HepG2 (cell line): ENCODE measurements around the gene TSHZ1. TPM values are rescaled to one million over a fixed set of nuclear protein-coding genes. Genes with fewer than 3 reads are reported as not detected.

Experiments
- ATAC-seq: fragments of 200-7000 bp; cut with Tn5 transposase; 3 replicates; pipeline ENCODE4 v1.9.1; 2020; ENCODE audit warnings: mild to moderate bottlenecking, moderate library complexity
- BruUV-seq: library from RNA; stranded (reverse); fragments of 400-500 nt; replicated peaks from 2 replicates; lab custom pipeline; 2021; lab: Mats Ljungman, UMichigan
- CTCF ChIA-PET: fragments of 300-600 bp; formaldehyde crosslinking; extraction: SDS; loops from one replicate; lab custom pipeline; 2021; ENCODE audit warnings: low total read pairs, inconsistent platforms, low intra/inter-chr PET ratio; lab: Yijun Ruan, JAX
- POLR2A ChIA-PET: fragments of 350-600 bp; sonication (Branson Sonifier 250); formaldehyde crosslinking; loops from one replicate; lab custom pipeline; 2020; ENCODE audit warnings: antibody characterized with exemption, inconsistent platforms; lab: Yijun Ruan, JAX
- DNase-seq: peaks from one replicate; pipeline ENCODE4 v3.0.0-alpha.2; 2015; ENCODE audit warnings: low spot score
- FAIRE-seq: peaks from 3 replicates; lab custom pipeline; 2011; peaks lifted over from hg19 to GRCh38; lab: Jason Lieb, UNC
- H2AFZ ChIP-seq: one replicate; pipeline ENCODE4 v1.6.1; 2011; ENCODE audit warnings: low read length, inconsistent platforms
- H3K27ac ChIP-seq: fragments of 300-600 bp; 3 replicates; pipeline ENCODE4 v1.8.0; 2011; ENCODE audit warnings: mixed run types, mild to moderate bottlenecking, mixed read lengths, low read length, inconsistent platforms; ENCODE audit not compliant: insufficient read depth; ENCODE audit errors: extremely low read length
- H3K27me3 ChIP-seq, 2 experiments: fragments of 200-600 bp in 1 of 2; 2 replicates in 1 of 2; 3 replicates in 1 of 2; pipeline versions ENCODE4 v1.6.0 to v1.8.0; 2011; ENCODE audit warnings: low read length in 2 of 2, mild to moderate bottlenecking in 2 of 2, moderate library complexity in 2 of 2, inconsistent platforms in 1 of 2; ENCODE audit not compliant: insufficient read depth in 2 of 2, control insufficient read depth in 1 of 2
- H3K36me3 ChIP-seq, 2 experiments: fragments of 200-600 bp in 1 of 2; replicated peaks in 1 of 2; 2 replicates in 1 of 2; 3 replicates in 1 of 2; pipeline versions ENCODE4 v1.5.1 to v1.8.0; 2011; ENCODE audit warnings: low read length in 2 of 2, inconsistent platforms in 1 of 2; ENCODE audit not compliant: insufficient read depth in 2 of 2, control insufficient read depth in 1 of 2
- H3K4me1 ChIP-seq: 2 replicates; pipeline ENCODE4 v1.5.1; 2012; ENCODE audit warnings: low read length, inconsistent platforms; ENCODE audit not compliant: insufficient read depth
- H3K4me2 ChIP-seq: 2 replicates; pipeline ENCODE4 v1.6.0; 2011; ENCODE audit warnings: low read depth, low read length, inconsistent platforms
- H3K4me3 ChIP-seq, 3 experiments: fragments of 200-600 bp in 1 of 3; sonication (generic), shearing (Covaris generic) in 1 of 3; replicated peaks in 1 of 3; 2 replicates each; pipeline ENCODE4 v1.5.1; 2011 to 2016; ENCODE audit warnings: low read length in 3 of 3, inconsistent platforms in 2 of 3, low read depth in 2 of 3, mild to moderate bottlenecking in 2 of 3, control low read depth in 1 of 3, mixed read lengths in 1 of 3; ENCODE audit not compliant: insufficient read depth in 1 of 3
- H3K79me2 ChIP-seq: one replicate; pipeline ENCODE4 v1.6.1; 2011; ENCODE audit warnings: low read length, inconsistent platforms; ENCODE audit not compliant: insufficient read depth
- H3K9ac ChIP-seq: 2 replicates; pipeline ENCODE4 v1.6.0; 2011; ENCODE audit warnings: mild to moderate bottlenecking, low read depth, low read length, inconsistent platforms; ENCODE audit not compliant: insufficient read depth
- H3K9me3 ChIP-seq: 2 replicates; pipeline ENCODE4 v1.5.1; 2012; ENCODE audit warnings: mild to moderate bottlenecking, low read length
- H4K20me1 ChIP-seq: 2 replicates; pipeline ENCODE4 v1.6.0; 2011; ENCODE audit warnings: inconsistent platforms, mild to moderate bottlenecking, low read length, moderate library complexity; ENCODE audit not compliant: insufficient read depth
- KDM3A ChIP-seq: IDR thresholded peaks from 2 replicates; pipeline ENCODE4 v1.6.1; 2018; ENCODE audit warnings: low read depth, missing compliant biosample characterization
- SRSF4 ChIP-seq: fragments of 200-400 bp; formaldehyde crosslinking; IDR thresholded peaks from one replicate; pipeline ENCODE4 v1.6.1; 2018; ENCODE audit warnings: mild to moderate bottlenecking, low read depth, low read length, moderate library complexity; ENCODE audit not compliant: poor library complexity, severe bottlenecking
- ZFAT ChIP-seq: sonication (generic); formaldehyde crosslinking; conservative IDR thresholded peaks from 2 replicates; pipeline ENCODE4 v1.8.1; 2023; ENCODE audit warnings: missing genetic modification reagents, inconsistent platforms
- ZSCAN25 ChIP-seq: sonication (generic); formaldehyde crosslinking; IDR thresholded peaks from 2 replicates; pipeline ENCODE4 v1.8.0; 2022; ENCODE audit warnings: mild to moderate bottlenecking, missing genetic modification reagents
- WGBS: methylation state at CpG from one replicate; pipeline ENCODE4 v1.1.6; 2017; ENCODE audit warnings: low lambda C conversion rate; 5-methylcytosine and 5-hydroxymethylcytosine counted together
- in situ Hi-C: cut with HindIII; loops from 2 replicates; pipeline ENCODE4 v1.10.0; 2017; ENCODE audit warnings: low pct_unique_long_range_greater_than_20kb; ENCODE audit not compliant: extremely low pct_ligation_motif_present
- intact Hi-C: fragments of 100-400 bp; cut with micrococcal nuclease; formaldehyde crosslinking; loops from one replicate; pipeline ENCODE4 v1.10.0; 2022; ENCODE audit not compliant: unreplicated experiment
- polyA plus RNA-seq, 8 experiments: library from polyadenylated mRNA; depleted of rRNA in 3 of 8; stranded (reverse) in 7 of 8; unstranded in 1 of 8; fragments of >200 nt; fragmentation: Illumina TruSeq in 4 of 8; extraction: Trizol in 4 of 8; gene quantifications; 2 replicates each; pipeline versions ENCODE4 v1.2.1 to v1.2.3, GENCODE V29; 2011 to 2016; ENCODE audit warnings: low read depth in 4 of 8, missing spikeins in 1 of 8, mixed read lengths in 1 of 8; ENCODE audit not compliant: insufficient read depth in 1 of 8
- total RNA-seq, 5 experiments: library from RNA; depleted of rRNA; stranded (reverse); fragments of >200 nt; fragmentation: Illumina TruSeq; extraction: Trizol; gene quantifications; 2 replicates each; pipeline ENCODE4 v1.2.3, GENCODE V29; 2016; ENCODE audit warnings: low read depth in 1 of 5
- TF ChIP-seq, protein P1 (sequence below): sonication (generic); formaldehyde crosslinking; IDR thresholded peaks from 2 replicates; pipeline ENCODE4 v1.5.1; 2020; ENCODE audit warnings: mild to moderate bottlenecking, missing genetic modification reagents, moderate library complexity

Gene TSHZ1
- total and polyA plus RNA-seq, 2 of the 13 experiments (the other 11 are each of a cell fraction or from before 2014, with no cell fraction given), result 2.5 to 2.7 TPM

DNA sequence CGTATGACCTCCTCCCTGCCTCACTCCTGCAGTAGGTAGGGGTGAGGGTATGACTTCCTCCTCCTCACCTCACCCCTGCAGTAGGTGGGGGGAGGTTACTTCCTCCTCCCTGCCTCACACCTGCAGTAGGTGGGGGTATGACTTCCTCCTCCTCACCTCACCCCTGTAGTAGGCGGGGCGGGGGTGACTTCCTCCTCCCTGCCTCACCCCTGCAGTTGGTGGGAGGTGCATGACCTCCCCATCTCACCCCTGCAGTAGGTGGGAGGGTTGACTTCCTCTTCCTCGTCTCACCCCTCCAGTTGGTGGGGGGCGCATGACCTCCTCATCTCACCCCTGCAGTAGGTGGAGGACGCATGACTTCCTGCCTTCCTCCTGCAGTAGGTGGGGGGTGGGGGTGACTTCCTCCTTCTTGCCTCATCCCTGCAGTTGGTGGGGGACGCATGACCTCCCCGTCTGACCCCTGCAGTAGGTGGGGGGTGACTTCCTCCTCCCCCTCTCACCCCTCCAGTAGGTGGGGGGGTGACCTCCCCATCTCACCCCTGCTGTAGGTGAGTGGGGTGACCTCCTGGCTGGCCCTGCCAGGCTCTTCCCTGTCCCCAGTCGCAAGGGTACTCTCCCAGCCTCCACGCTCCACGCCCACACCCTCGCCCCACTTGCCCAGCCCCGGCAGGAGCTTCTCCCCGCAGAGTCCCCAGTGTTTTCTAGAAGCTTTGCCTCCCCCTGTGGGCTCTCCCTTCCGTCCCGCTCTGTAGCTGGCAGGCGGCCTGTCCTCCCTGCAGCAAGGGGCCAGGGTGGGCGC lies 39.3 kb downstream of the TSHZ1 start:
- no TSS peak for BruUV-seq
- no peak overlapping the region for H3K4me3 ChIP-seq
- WGBS, result 95% methylated on average over 18 of the region's 18 CpGs
- peak; percentile 29; the same call in 1 of the 3 replicates for ATAC-seq
- in situ Hi-C loops, result no loop called here
- H3K9me3 ChIP-seq, result no peaks in the 10 kb centered on the region
- CTCF ChIA-PET, result no interaction called here
- no peak for TF ChIP-seq ZFAT (CRISPR knock-in tag)
- peak; percentile 97 for TF ChIP-seq ZSCAN25 (CRISPR knock-in tag)
- TF ChIP-seq KDM3A, result no peak
- TF ChIP-seq, all 625 proteins: peak for 1
- Histone ChIP-seq H3K9ac (no peak overlapping the region), H3K36me3 (no peaks in the 10 kb centered on the region), H3K79me2 (peaks cover 5% of the 10 kb centered on the region), H3K4me1 (peaks cover 28% of the 10 kb centered on the region), H4K20me1 (no peaks in the 10 kb centered on the region), H2AFZ (no peak overlapping the region), H3K27ac (no peak overlapping the region), H3K4me2 (no peak overlapping the region), H3K27me3 (no peaks in the 10 kb centered on the region)
- FAIRE-seq (no peak), DNase-seq (no peak)
- intact Hi-C loops, result no loop called here
- POLR2A ChIA-PET, result no interaction called here

DNA sequence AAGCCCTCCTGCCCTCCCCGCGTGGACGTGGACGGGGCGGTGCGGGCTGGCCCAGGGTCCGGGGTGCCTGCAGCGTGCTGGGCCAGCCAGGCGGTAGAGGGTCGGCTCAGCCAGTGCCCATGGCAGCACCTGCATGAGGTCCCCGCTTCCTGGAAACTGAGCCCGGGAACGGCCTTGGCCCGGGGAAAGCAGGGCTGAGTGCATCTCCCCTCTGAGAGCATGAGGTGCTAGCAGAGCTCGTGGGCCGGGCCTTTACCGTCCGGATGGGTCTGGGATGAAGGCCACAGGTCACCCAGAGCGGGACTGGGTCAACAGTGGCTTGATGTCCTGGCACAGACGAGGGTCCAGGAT lies 39.8 kb downstream of the TSHZ1 start:
- Histone ChIP-seq H3K27me3 (no peaks in the 10 kb centered on the region), H3K27ac (no peak overlapping the region), H4K20me1 (no peaks in the 10 kb centered on the region), H3K4me3 (no peak overlapping the region), H3K36me3 (no peaks in the 10 kb centered on the region), H3K9ac (no peak overlapping the region), H3K4me1 (peaks cover 28% of the 10 kb centered on the region), H3K79me2 (peaks cover 5% of the 10 kb centered on the region), H2AFZ (no peak overlapping the region), H3K9me3 (no peaks in the 10 kb centered on the region), H3K4me2 (no peak overlapping the region)
- ChIA-PET POLR2A (no interaction called here), CTCF (no interaction called here)
- FAIRE-seq (no peak), ATAC-seq (peak; percentile 19; the same call in 1 of the 3 replicates), DNase-seq (no peak)
- 91% methylated on average over 14 of the region's 20 CpGs for whole genome bisulfite sequencing
- no TSS peak for BruUV-seq
- in situ Hi-C loops (no loop called here), intact Hi-C loops (no loop called here)
- no peak for TF ChIP-seq SRSF4
- TF ChIP-seq, protein P1, sequence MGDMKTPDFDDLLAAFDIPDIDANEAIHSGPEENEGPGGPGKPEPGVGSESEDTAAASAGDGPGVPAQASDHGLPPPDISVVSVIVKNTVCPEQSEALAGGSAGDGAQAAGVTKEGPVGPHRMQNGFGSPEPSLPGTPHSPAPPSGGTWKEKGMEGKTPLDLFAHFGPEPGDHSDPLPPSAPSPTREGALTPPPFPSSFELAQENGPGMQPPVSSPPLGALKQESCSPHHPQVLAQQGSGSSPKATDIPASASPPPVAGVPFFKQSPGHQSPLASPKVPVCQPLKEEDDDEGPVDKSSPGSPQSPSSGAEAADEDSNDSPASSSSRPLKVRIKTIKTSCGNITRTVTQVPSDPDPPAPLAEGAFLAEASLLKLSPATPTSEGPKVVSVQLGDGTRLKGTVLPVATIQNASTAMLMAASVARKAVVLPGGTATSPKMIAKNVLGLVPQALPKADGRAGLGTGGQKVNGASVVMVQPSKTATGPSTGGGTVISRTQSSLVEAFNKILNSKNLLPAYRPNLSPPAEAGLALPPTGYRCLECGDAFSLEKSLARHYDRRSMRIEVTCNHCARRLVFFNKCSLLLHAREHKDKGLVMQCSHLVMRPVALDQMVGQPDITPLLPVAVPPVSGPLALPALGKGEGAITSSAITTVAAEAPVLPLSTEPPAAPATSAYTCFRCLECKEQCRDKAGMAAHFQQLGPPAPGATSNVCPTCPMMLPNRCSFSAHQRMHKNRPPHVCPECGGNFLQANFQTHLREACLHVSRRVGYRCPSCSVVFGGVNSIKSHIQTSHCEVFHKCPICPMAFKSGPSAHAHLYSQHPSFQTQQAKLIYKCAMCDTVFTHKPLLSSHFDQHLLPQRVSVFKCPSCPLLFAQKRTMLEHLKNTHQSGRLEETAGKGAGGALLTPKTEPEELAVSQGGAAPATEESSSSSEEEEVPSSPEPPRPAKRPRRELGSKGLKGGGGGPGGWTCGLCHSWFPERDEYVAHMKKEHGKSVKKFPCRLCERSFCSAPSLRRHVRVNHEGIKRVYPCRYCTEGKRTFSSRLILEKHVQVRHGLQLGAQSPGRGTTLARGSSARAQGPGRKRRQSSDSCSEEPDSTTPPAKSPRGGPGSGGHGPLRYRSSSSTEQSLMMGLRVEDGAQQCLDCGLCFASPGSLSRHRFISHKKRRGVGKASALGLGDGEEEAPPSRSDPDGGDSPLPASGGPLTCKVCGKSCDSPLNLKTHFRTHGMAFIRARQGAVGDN (CRISPR knock-in tag), result peak; percentile 15; the same call in 1 of the 2 replicates
